ENCODE data around the gene CAPN10.
A peak's percentile ranks its signal among the peaks of the same experiment; 100 is the strongest.
"Not testable (repeated sequence)": the region's sequence is repeated elsewhere in the genome, so short reads cannot be mapped to it uniquely, and the experiment has no call there.

CAPN10 gene

GRCh38 chr2:240586198-240586918 lies at the start of gene CAPN10:
Gene CAPN10 (plus strand): TSS chr2:240586734. CDS start chr2:240586912, 178 bp downstream.
- peaks cover 52% of the 10 kb centered on the region for H3K79me2 ChIP-seq
- H3K27me3 ChIP-seq (ENCODE audit: control insufficient read depth, insufficient read depth, low read length) = no peaks in the 10 kb centered on the region
- TF ChIP-seq CTCF (IDR thresholded peaks at IDR 0.05) = no peak
- peak within 1 kb of the TSS; percentile 83 for H3K4me3 ChIP-seq (ENCODE audit: low read depth, low read length)
- no peaks in the 10 kb centered on the region for H3K36me3 ChIP-seq (ENCODE audit: control insufficient read depth, insufficient read depth, low read length)
- H3K4me1 ChIP-seq = peaks cover 18% of the 10 kb centered on the region
- no peaks in the 10 kb centered on the region for H3K9me3 ChIP-seq (ENCODE audit: control insufficient read depth, low read length)
- H2AFZ ChIP-seq = peak within 1 kb of the TSS; percentile 84
- peak within 1 kb of the TSS; percentile 81 for H3K27ac ChIP-seq
- H3K4me2 ChIP-seq (ENCODE audit: low read length) = peak within 1 kb of the TSS; percentile 75
- peak within 1 kb of the TSS; percentile 62 for H3K9ac ChIP-seq

GRCh38 chr2:240538031-240538780 lies 48.3 kb upstream of the CAPN10 start:
- H3K4me1 ChIP-seq = no peaks in the 10 kb centered on the region
- no peak overlapping the region for H3K27ac ChIP-seq
- no peaks in the 10 kb centered on the region for H3K36me3 ChIP-seq (ENCODE audit: control insufficient read depth, insufficient read depth, low read length)
- H2AFZ ChIP-seq = no peak overlapping the region
- no peak for TF ChIP-seq CTCF (IDR thresholded peaks at IDR 0.05)
- H3K9ac ChIP-seq = no peak overlapping the region
- H3K9me3 ChIP-seq (ENCODE audit: control insufficient read depth, low read length) = no peaks in the 10 kb centered on the region
- H3K79me2 ChIP-seq = no peaks in the 10 kb centered on the region
- no peak overlapping the region for H3K4me2 ChIP-seq (ENCODE audit: low read length)
- no peaks in the 10 kb centered on the region for H3K27me3 ChIP-seq (ENCODE audit: control insufficient read depth, insufficient read depth, low read length)
- no peak overlapping the region for H3K4me3 ChIP-seq (ENCODE audit: low read depth, low read length)

- not testable (repeated sequence) for H3K4me3 ChIP-seq (ENCODE audit: low read depth, low read length); H3K27me3 ChIP-seq (ENCODE audit: control insufficient read depth, insufficient read depth, low read length); H3K4me1 ChIP-seq; H3K36me3 ChIP-seq (ENCODE audit: control insufficient read depth, insufficient read depth, low read length); H3K9me3 ChIP-seq (ENCODE audit: control insufficient read depth, low read length); H2AFZ ChIP-seq; H3K4me2 ChIP-seq (ENCODE audit: low read length); H3K9ac ChIP-seq; H3K79me2 ChIP-seq; H3K27ac ChIP-seq
Observed at GRCh38 chr2:240539101-240539500, 47.4 kb upstream of the CAPN10 start.

GRCh38 chr2:240539906-240540305 lies 46.6 kb upstream of the CAPN10 start:
- Histone ChIP-seq H2AFZ (no peak overlapping the region), H3K4me2 (ENCODE audit: low read length) (no peak overlapping the region), H3K36me3 (ENCODE audit: control insufficient read depth, insufficient read depth, low read length) (no peaks in the 10 kb centered on the region), H3K4me3 (ENCODE audit: low read depth, low read length) (no peak overlapping the region), H3K79me2 (no peaks in the 10 kb centered on the region), H3K27ac (no peak overlapping the region), H3K27me3 (ENCODE audit: control insufficient read depth, insufficient read depth, low read length) (no peaks in the 10 kb centered on the region), H3K4me1 (no peaks in the 10 kb centered on the region), H3K9me3 (ENCODE audit: control insufficient read depth, low read length) (no peaks in the 10 kb centered on the region), H3K9ac (no peak overlapping the region)
- no peak for TF ChIP-seq CTCF (IDR thresholded peaks at IDR 0.05)

GRCh38 chr2:240551288-240551687 lies 35.2 kb upstream of the CAPN10 start:
- no peaks in the 10 kb centered on the region for H3K27me3 ChIP-seq (ENCODE audit: control insufficient read depth, insufficient read depth, low read length)
- H3K9me3 ChIP-seq (ENCODE audit: control insufficient read depth, low read length) = no peaks in the 10 kb centered on the region
- H3K9ac ChIP-seq = no peak overlapping the region
- peaks cover 16% of the 10 kb centered on the region for H3K79me2 ChIP-seq
- no peaks in the 10 kb centered on the region for H3K4me1 ChIP-seq
- H2AFZ ChIP-seq = no peak overlapping the region
- H3K36me3 ChIP-seq (ENCODE audit: control insufficient read depth, insufficient read depth, low read length) = no peaks in the 10 kb centered on the region
- no peak overlapping the region for H3K4me3 ChIP-seq (ENCODE audit: low read depth, low read length)
- no peak overlapping the region for H3K27ac ChIP-seq
- no peak overlapping the region for H3K4me2 ChIP-seq (ENCODE audit: low read length)
- TF ChIP-seq CTCF (IDR thresholded peaks at IDR 0.05) = no peak
